ENCODE measurements around the gene VMP1.

Gene VMP1

GRCh38 chr17:59890720-59891119 lies 183.3 kb downstream of the VMP1 start:
- Histone ChIP-seq H3K27ac (ENCODE audit: low read depth, low read length, severe bottlenecking) (no peak overlapping the region), H3K9me3 (ENCODE audit: control insufficient read depth, low read length) (no peaks in the 10 kb centered on the region), H3K4me1 (ENCODE audit: control insufficient read depth, insufficient read depth, low read length, poor library complexity, severe bottlenecking) (no peaks in the 10 kb centered on the region), H3K4me3 (ENCODE audit: extremely low read depth, insufficient read depth, low read length, poor library complexity, severe bottlenecking) (no peak overlapping the region), H3K36me3 (ENCODE audit: control insufficient read depth, insufficient read depth, low read length) (peaks cover 32% of the 10 kb centered on the region)
- WGBS, 2 experiments (ENCODE audit: insufficient coverage in 2 of 2): no CpG with 5 or more reads among the region's 2 CpGs
